Neural cell (in vitro differentiated cells): Measurements from ENCODE around the gene NID2. TPM values are rescaled to one million over a fixed set of nuclear protein-coding genes. Genes with fewer than 3 reads are reported as not detected.

ENCODE experiments used
- H2AFZ ChIP-seq: fragments of 200-600, 300-800 bp; sonication (generic), shearing (Covaris generic); 2 replicates; pipeline ENCODE4 v1.6.0; 2014; ENCODE audit warnings: low read depth, mild to moderate bottlenecking, antibody characterized with exemption, low read length, moderate library complexity
- H3F3A ChIP-seq: fragments of 200-600 bp; shearing (Covaris generic); 2 replicates; pipeline ENCODE4 v1.6.1; 2016; ENCODE audit warnings: mild to moderate bottlenecking, moderate library complexity, mixed read lengths, antibody characterized with exemption, low read length; ENCODE audit not compliant: insufficient read depth, poor library complexity, severe bottlenecking
- H3K27ac ChIP-seq: fragments of 200-600, 300-800 bp; sonication (generic), shearing (Covaris generic); 2 replicates; pipeline ENCODE4 v1.5.1; 2014; ENCODE audit warnings: mild to moderate bottlenecking, low read length, moderate library complexity
- H3K27me3 ChIP-seq: fragments of 300-800, 200-600 bp; sonication (generic), shearing (Covaris generic); 2 replicates; pipeline ENCODE4 v1.6.0; 2014; ENCODE audit warnings: mild to moderate bottlenecking, low read depth, low read length, moderate library complexity; ENCODE audit not compliant: insufficient read depth
- H3K36me3 ChIP-seq: fragments of 300-800, 200-600 bp; sonication (generic), shearing (Covaris generic); 2 replicates; pipeline ENCODE4 v1.5.1; 2014; ENCODE audit warnings: mild to moderate bottlenecking, antibody characterized with exemption, low read length, moderate library complexity; ENCODE audit not compliant: insufficient read depth
- H3K4me2 ChIP-seq: fragments of 300-800, 200-600 bp; sonication (generic), shearing (Covaris generic); 2 replicates; pipeline ENCODE4 v1.6.0; 2014; ENCODE audit warnings: mild to moderate bottlenecking, low read length
- H3K4me3 ChIP-seq: fragments of 300-800, 200-600 bp; sonication (generic), shearing (Covaris generic); 2 replicates; pipeline ENCODE4 v1.5.1; 2014; ENCODE audit warnings: mild to moderate bottlenecking, low read length, moderate library complexity
- H3K79me2 ChIP-seq: fragments of 200-600 bp; shearing (Covaris generic); replicated peaks from 2 replicates; pipeline ENCODE4 v1.6.0; 2014; ENCODE audit warnings: mild to moderate bottlenecking, low read length, moderate library complexity; ENCODE audit not compliant: insufficient read depth
- H3K9ac ChIP-seq: fragments of 300-800, 200-600 bp; sonication (generic), shearing (Covaris generic); 2 replicates; pipeline ENCODE4 v1.6.1; 2016; ENCODE audit warnings: mild to moderate bottlenecking, low read length, mixed read lengths
- H3K9me2 ChIP-seq: fragments of 200-600 bp; shearing (Covaris generic); 2 replicates; pipeline ENCODE4 v1.6.1; 2016; ENCODE audit warnings: mild to moderate bottlenecking, low read length, mixed read lengths; ENCODE audit not compliant: insufficient read depth
- H3K9me3 ChIP-seq: fragments of 200-600, 300-800 bp; sonication (generic), shearing (Covaris generic); 2 replicates; pipeline ENCODE4 v1.6.1; 2016; ENCODE audit warnings: mild to moderate bottlenecking, mixed run types, low read length, moderate library complexity, mixed read lengths
- H4K20me1 ChIP-seq: fragments of 200-600 bp; shearing (Covaris generic); 2 replicates; pipeline ENCODE4 v1.6.1; 2016; ENCODE audit warnings: mild to moderate bottlenecking, mixed run types; ENCODE audit not compliant: insufficient read depth
- CTCF ChIP-seq: fragments of 450-650 bp; IDR thresholded peaks from 2 replicates; pipeline ENCODE4 v1.5.1; 2014; ENCODE audit warnings: antibody characterized with exemption, mild to moderate bottlenecking, moderate library complexity; ENCODE audit not compliant: poor library complexity, severe bottlenecking
- EP300 ChIP-seq: fragments of 450-650 bp; conservative IDR thresholded peaks from 2 replicates; pipeline ENCODE4 v1.6.1; 2014; ENCODE audit warnings: antibody characterized with exemption, mild to moderate bottlenecking, moderate library complexity; ENCODE audit not compliant: poor library complexity, severe bottlenecking
- EZH2 ChIP-seq: fragments of 200-600, 300-800 bp; shearing (Covaris generic), sonication (generic); IDR thresholded peaks from 2 replicates; pipeline ENCODE4 v1.6.1; 2014; ENCODE audit warnings: antibody characterized with exemption, low read length, borderline replicate concordance, mild to moderate bottlenecking; ENCODE audit not compliant: insufficient read depth, poor library complexity, severe bottlenecking
- MXI1 ChIP-seq: fragments of 450-650 bp; conservative IDR thresholded peaks from 2 replicates; pipeline ENCODE4 v1.6.1; 2014; ENCODE audit warnings: antibody characterized with exemption, mild to moderate bottlenecking; ENCODE audit not compliant: poor library complexity, severe bottlenecking
- POLR2AphosphoS5 ChIP-seq: IDR thresholded peaks from 2 replicates; pipeline ENCODE4 v1.6.1; 2012
- RAD21 ChIP-seq: fragments of 450-650 bp; conservative IDR thresholded peaks from 2 replicates; pipeline ENCODE4 v1.6.1; 2014; ENCODE audit warnings: antibody characterized with exemption, mild to moderate bottlenecking, moderate library complexity
- SMC3 ChIP-seq: fragments of 450-650 bp; conservative IDR thresholded peaks from 2 replicates; pipeline ENCODE4 v1.6.1; 2014; ENCODE audit warnings: antibody characterized with exemption, mild to moderate bottlenecking, moderate library complexity; ENCODE audit not compliant: poor library complexity
- TAF1 ChIP-seq: IDR thresholded peaks from 2 replicates; pipeline ENCODE4 v1.6.1; 2012; ENCODE audit warnings: low read depth
- polyA plus RNA-seq: library from polyadenylated mRNA; depleted of rRNA; stranded (reverse); fragments of >200 nt; gene quantifications from 2 replicates; pipeline ENCODE4 v1.2.3, GENCODE V29; 2014
- TF ChIP-seq, protein P1 (sequence below): IDR thresholded peaks from 2 replicates; pipeline ENCODE4 v1.6.1; 2012; ENCODE audit warnings: borderline replicate concordance

The NID2 gene
- polyA plus RNA-seq, 1 donor from 2014 or later, result 1.1 TPM

DNA sequence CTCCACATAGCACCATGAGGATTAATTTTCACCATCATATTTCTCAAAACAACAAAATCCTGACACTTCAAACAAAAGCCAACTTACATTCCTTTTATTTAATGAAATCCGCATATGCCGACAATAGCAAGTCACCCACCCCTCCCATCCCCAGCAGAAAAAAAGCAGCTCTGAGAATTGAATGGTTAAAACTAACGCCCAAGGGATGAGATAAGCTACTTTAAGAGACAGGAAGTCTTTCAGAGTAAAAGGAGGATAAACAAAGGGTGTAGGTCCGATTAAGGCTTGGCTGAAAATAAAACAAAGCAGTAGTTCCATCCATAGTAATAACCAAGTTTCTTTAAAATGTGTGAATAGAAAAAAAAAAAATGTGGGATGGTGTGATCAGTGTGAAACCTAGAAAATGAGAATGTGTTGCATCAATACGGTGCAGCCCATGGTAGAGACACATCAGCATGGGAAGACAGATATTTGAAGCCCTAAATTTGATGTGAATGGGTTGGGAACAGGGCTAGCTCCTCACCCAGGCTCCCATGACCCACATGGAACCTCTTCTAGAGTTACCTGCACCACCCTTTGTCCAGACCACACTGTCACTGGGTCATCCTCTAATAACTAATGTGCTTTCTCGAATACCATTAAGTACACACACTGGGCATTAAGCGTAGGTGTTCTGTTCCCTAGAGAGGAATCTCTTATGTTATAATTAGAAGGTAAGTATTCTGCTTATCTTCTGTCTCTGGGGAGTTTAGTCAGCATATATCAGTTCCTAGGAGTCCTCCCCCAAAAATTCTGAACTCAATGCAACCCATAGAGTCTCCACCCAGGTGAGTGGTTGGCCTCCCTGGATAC is 47.8 kb downstream of the NID2 start:
- Histone ChIP-seq H3K9me3 (no peaks in the 10 kb centered on the region), H3K4me3 (no peak overlapping the region), H3K36me3 (no peaks in the 10 kb centered on the region), H4K20me1 (no peaks in the 10 kb centered on the region), H3K9me2 (no peaks in the 10 kb centered on the region), H3K27me3 (no peaks in the 10 kb centered on the region), H3K79me2 (no peaks in the 10 kb centered on the region), H3K27ac (no peak overlapping the region), H3F3A (no peaks in the 10 kb centered on the region), H3K9ac (no peak overlapping the region), H3K4me2 (no peak overlapping the region), H2AFZ (no peak overlapping the region)
- TF ChIP-seq POLR2AphosphoS5 (no peak), EZH2 (no peak), RAD21 (no peak), TAF1 (no peak), MXI1 (no peak), EP300 (no peak), SMC3 (no peak), CTCF (no peak)
- TF ChIP-seq, protein P1, sequence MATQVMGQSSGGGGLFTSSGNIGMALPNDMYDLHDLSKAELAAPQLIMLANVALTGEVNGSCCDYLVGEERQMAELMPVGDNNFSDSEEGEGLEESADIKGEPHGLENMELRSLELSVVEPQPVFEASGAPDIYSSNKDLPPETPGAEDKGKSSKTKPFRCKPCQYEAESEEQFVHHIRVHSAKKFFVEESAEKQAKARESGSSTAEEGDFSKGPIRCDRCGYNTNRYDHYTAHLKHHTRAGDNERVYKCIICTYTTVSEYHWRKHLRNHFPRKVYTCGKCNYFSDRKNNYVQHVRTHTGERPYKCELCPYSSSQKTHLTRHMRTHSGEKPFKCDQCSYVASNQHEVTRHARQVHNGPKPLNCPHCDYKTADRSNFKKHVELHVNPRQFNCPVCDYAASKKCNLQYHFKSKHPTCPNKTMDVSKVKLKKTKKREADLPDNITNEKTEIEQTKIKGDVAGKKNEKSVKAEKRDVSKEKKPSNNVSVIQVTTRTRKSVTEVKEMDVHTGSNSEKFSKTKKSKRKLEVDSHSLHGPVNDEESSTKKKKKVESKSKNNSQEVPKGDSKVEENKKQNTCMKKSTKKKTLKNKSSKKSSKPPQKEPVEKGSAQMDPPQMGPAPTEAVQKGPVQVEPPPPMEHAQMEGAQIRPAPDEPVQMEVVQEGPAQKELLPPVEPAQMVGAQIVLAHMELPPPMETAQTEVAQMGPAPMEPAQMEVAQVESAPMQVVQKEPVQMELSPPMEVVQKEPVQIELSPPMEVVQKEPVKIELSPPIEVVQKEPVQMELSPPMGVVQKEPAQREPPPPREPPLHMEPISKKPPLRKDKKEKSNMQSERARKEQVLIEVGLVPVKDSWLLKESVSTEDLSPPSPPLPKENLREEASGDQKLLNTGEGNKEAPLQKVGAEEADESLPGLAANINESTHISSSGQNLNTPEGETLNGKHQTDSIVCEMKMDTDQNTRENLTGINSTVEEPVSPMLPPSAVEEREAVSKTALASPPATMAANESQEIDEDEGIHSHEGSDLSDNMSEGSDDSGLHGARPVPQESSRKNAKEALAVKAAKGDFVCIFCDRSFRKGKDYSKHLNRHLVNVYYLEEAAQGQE, result no peak

- H3K9me2 ChIP-seq, result no peaks in the 10 kb centered on the region
Measured at GRCh38 chr14:52020161-52020714, 48.6 kb downstream of the NID2 start.

More at GRCh38 chr14:52020161-52020714, 48.6 kb downstream of the NID2 start:
- Histone ChIP-seq H3K9ac (no peak overlapping the region), H4K20me1 (no peaks in the 10 kb centered on the region), H3K27ac (no peak overlapping the region), H2AFZ (no peak overlapping the region), H3F3A (no peaks in the 10 kb centered on the region), H3K27me3 (no peaks in the 10 kb centered on the region), H3K4me2 (no peak overlapping the region), H3K9me3 (no peaks in the 10 kb centered on the region), H3K36me3 (no peaks in the 10 kb centered on the region), H3K4me3 (no peak overlapping the region), H3K79me2 (no peaks in the 10 kb centered on the region)
- TF ChIP-seq SMC3 (no peak), EZH2 (no peak), EP300 (no peak), MXI1 (no peak), TAF1 (no peak), CTCF (no peak), POLR2AphosphoS5 (no peak), RAD21 (no peak)
- TF ChIP-seq, protein P1, result no peak
